Endodermal cell (in vitro differentiated cells): Measurements from ENCODE around the gene SUDS3. TPM values are rescaled to one million over a fixed set of nuclear protein-coding genes. Genes with fewer than 3 reads are reported as not detected.

Experiments used
- DNase-seq: peaks from one replicate; pipeline ENCODE4 v3.0.0-alpha.2; 2017
- H3K27ac ChIP-seq: 2 replicates; pipeline ENCODE4 v1.5.1; 2013; ENCODE audit warnings: mild to moderate bottlenecking, low read depth, low read length, moderate library complexity
- H3K27me3 ChIP-seq: 2 replicates; pipeline ENCODE4 v1.6.1; 2013; ENCODE audit warnings: mild to moderate bottlenecking, low read length, moderate library complexity; ENCODE audit not compliant: insufficient read depth, control insufficient read depth, poor library complexity, severe bottlenecking
- H3K36me3 ChIP-seq: 2 replicates; pipeline ENCODE4 v1.7.0; 2013; ENCODE audit warnings: mild to moderate bottlenecking, low read length, moderate library complexity; ENCODE audit not compliant: control insufficient read depth, insufficient read depth
- H3K4me1 ChIP-seq: one replicate; pipeline ENCODE4 v1.7.0; 2013; ENCODE audit warnings: low read length; ENCODE audit not compliant: control insufficient read depth, insufficient read depth
- H3K4me3 ChIP-seq: 2 replicates; pipeline ENCODE4 v1.5.1; 2013; ENCODE audit warnings: mild to moderate bottlenecking, low read length, moderate library complexity
- H3K9ac ChIP-seq: 2 replicates; pipeline ENCODE4 v1.6.1; 2013; ENCODE audit warnings: mild to moderate bottlenecking, low read length, moderate library complexity; ENCODE audit not compliant: poor library complexity, severe bottlenecking; ENCODE audit errors: extremely low read depth
- H3K9me3 ChIP-seq: 2 replicates; pipeline ENCODE4 v1.6.1; 2013; ENCODE audit warnings: mild to moderate bottlenecking, low read length, moderate library complexity; ENCODE audit not compliant: control insufficient read depth
- H3K27ac Mint-ChIP-seq: 2 replicates; pipeline ENCODE4 v1.8.0; 2020; ENCODE audit warnings: mixed read lengths
- H3K27me3 Mint-ChIP-seq: 2 replicates; pipeline ENCODE4 v1.8.0; 2021; ENCODE audit warnings: mild to moderate bottlenecking, mixed read lengths; ENCODE audit not compliant: insufficient read depth
- H3K36me3 Mint-ChIP-seq: 2 replicates; pipeline ENCODE4 v1.8.0; 2020; ENCODE audit warnings: low read depth, mixed read lengths
- H3K4me1 Mint-ChIP-seq: 2 replicates; pipeline ENCODE4 v1.8.0; 2020; ENCODE audit warnings: mixed read lengths
- H3K4me3 Mint-ChIP-seq: 2 replicates; pipeline ENCODE4 v1.8.0; 2020; ENCODE audit warnings: mild to moderate bottlenecking, moderate library complexity, mixed read lengths
- H3K9me3 Mint-ChIP-seq: 2 replicates; pipeline ENCODE4 v1.8.0; 2020; ENCODE audit warnings: mild to moderate bottlenecking, mixed read lengths
- WGBS, 2 experiments: methylation state at CpG; one replicate each; pipeline versions ENCODE4 v1.1.5 to v1.1.7; 2013; ENCODE audit warnings: missing lambda C conversion rate in 2 of 2, mixed read lengths in 1 of 2; ENCODE audit not compliant: insufficient coverage in 1 of 2, insufficient read length in 1 of 2; 5-methylcytosine and 5-hydroxymethylcytosine counted together
- total RNA-seq, 2 donors: library from RNA; stranded (reverse); fragmentation: NEBNext Ultra II Directional in 1 of 2; extraction: Animal tissue kit (Norgen Biotek cat#: 25700) in 1 of 2; gene quantifications; 2 replicates in 1 of 2; 3 replicates in 1 of 2; pipeline ENCODE4 v1.2.1, GENCODE V29; 2021
- TF ChIP-seq, protein P1 (sequence below): fragments of 200-600 bp; sonication (generic); conservative IDR thresholded peaks from 2 replicates; pipeline ENCODE4 v1.5.0; 2021; ENCODE audit warnings: antibody characterized with exemption, mild to moderate bottlenecking

Gene SUDS3
- total RNA-seq, 2 donors from 2014 or later: 51.4 to 57.9 TPM

- Histone ChIP-seq H3K27ac (no peak overlapping the region), H3K9me3 (no peaks in the 10 kb centered on the region), H3K27me3 (peaks cover 4% of the 10 kb centered on the region), H3K4me3 (no peak overlapping the region), H3K4me1 (no peaks in the 10 kb centered on the region), H3K36me3 (no peaks in the 10 kb centered on the region), H3K9ac (no peak overlapping the region)
- Mint-ChIP-seq H3K4me1 (no peaks in the 10 kb centered on the region), H3K36me3 (no peaks in the 10 kb centered on the region), H3K27me3 (peaks cover 4% of the 10 kb centered on the region), H3K27ac (no peak overlapping the region), H3K9me3 (peaks cover 2% of the 10 kb centered on the region), H3K4me3 (no peak overlapping the region)
- 67 to 100% methylated on average over 1 of the region's 1 CpG for WGBS, 2 experiments
- peak; percentile 38 for DNase-seq
- TF ChIP-seq, protein P1, sequence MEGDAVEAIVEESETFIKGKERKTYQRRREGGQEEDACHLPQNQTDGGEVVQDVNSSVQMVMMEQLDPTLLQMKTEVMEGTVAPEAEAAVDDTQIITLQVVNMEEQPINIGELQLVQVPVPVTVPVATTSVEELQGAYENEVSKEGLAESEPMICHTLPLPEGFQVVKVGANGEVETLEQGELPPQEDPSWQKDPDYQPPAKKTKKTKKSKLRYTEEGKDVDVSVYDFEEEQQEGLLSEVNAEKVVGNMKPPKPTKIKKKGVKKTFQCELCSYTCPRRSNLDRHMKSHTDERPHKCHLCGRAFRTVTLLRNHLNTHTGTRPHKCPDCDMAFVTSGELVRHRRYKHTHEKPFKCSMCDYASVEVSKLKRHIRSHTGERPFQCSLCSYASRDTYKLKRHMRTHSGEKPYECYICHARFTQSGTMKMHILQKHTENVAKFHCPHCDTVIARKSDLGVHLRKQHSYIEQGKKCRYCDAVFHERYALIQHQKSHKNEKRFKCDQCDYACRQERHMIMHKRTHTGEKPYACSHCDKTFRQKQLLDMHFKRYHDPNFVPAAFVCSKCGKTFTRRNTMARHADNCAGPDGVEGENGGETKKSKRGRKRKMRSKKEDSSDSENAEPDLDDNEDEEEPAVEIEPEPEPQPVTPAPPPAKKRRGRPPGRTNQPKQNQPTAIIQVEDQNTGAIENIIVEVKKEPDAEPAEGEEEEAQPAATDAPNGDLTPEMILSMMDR: no peak
Observed at GRCh38 chr12:118448341-118448740, 72.0 kb downstream of the SUDS3 start.

DNA sequence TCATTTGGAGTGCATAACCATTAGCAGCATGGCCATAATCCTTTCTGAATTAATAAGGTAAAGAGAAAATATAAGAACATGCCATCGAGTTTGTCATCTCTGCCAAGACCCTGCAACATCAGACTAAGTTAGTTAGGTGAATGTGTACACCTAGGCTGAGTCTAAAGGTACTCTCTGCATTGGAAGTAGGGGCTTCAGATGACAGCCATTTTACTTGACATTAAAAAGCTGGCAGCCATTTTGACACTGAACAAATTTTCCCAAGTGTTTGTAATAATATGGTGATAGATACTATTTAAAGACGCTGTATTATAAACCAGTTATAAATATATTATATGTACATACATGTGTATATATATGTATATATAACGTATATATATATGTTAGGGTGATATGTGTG is 79.0 kb downstream of the SUDS3 start:
- no peaks in the 10 kb centered on the region for H3K4me1 Mint-ChIP-seq
- no peaks in the 10 kb centered on the region for H3K36me3 Mint-ChIP-seq
- TF ChIP-seq, protein P1: no peak
- Histone ChIP-seq H3K27me3 (peaks cover 4% of the 10 kb centered on the region), H3K4me3 (no peak overlapping the region), H3K9ac (no peak overlapping the region), H3K9me3 (no peaks in the 10 kb centered on the region), H3K4me1 (no peaks in the 10 kb centered on the region), H3K27ac (no peak overlapping the region), H3K36me3 (no peaks in the 10 kb centered on the region)
- no peak overlapping the region for H3K4me3 Mint-ChIP-seq
- WGBS, 2 experiments: 90% methylated on average over 1 of the region's 3 CpGs; no CpG with 5 or more reads in 1 of the 2 experiments
- H3K27ac Mint-ChIP-seq: no peak overlapping the region
- H3K9me3 Mint-ChIP-seq: peaks cover 18% of the 10 kb centered on the region
- DNase-seq: no peak
- no peaks in the 10 kb centered on the region for H3K27me3 Mint-ChIP-seq

- Histone ChIP-seq H3K27ac (no peak overlapping the region), H3K36me3 (no peaks in the 10 kb centered on the region), H3K9me3 (no peaks in the 10 kb centered on the region), H3K4me1 (no peaks in the 10 kb centered on the region), H3K9ac (no peak overlapping the region), H3K4me3 (no peak overlapping the region), H3K27me3 (no peaks in the 10 kb centered on the region)
- Mint-ChIP-seq H3K36me3 (no peaks in the 10 kb centered on the region), H3K27me3 (no peaks in the 10 kb centered on the region), H3K27ac (no peak overlapping the region), H3K9me3 (peaks cover 23% of the 10 kb centered on the region), H3K4me1 (no peaks in the 10 kb centered on the region), H3K4me3 (no peak overlapping the region)
- TF ChIP-seq, protein P1: no peak
- DNase-seq: no peak
Observed at GRCh38 chr12:118456741-118457140, 80.4 kb downstream of the SUDS3 start.
